CMK (cell line): ENCODE measurements around the gene NRCAM.
A peak's percentile ranks its signal among the peaks of the same experiment; 100 is the strongest.

Experiments
- DNase-seq: peaks from one replicate; pipeline ENCODE4 v3.0.0-alpha.2; 2010; ENCODE audit warnings: low read depth

The NRCAM gene

DNA sequence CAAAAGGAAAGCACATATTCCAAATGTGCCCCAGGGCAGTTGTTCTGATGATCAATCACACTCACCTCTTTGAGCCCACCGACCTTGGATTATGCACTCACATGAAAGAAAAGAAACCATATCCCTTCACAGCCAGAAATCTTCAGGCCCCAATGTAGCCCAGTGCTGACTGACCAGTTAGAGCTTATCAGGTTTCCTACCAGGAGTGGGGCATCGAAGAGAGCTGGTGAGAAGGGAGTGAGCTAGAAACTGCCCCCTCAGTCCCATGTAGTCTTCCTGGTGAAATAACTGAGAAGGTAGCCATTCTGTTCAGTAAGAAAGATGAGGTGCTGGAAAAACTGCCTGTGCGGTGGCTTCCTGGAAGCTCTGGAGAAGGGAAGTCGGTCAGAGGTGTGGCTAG, 32.2 kb downstream of the NRCAM start:
- no peak for DNase-seq

DNA sequence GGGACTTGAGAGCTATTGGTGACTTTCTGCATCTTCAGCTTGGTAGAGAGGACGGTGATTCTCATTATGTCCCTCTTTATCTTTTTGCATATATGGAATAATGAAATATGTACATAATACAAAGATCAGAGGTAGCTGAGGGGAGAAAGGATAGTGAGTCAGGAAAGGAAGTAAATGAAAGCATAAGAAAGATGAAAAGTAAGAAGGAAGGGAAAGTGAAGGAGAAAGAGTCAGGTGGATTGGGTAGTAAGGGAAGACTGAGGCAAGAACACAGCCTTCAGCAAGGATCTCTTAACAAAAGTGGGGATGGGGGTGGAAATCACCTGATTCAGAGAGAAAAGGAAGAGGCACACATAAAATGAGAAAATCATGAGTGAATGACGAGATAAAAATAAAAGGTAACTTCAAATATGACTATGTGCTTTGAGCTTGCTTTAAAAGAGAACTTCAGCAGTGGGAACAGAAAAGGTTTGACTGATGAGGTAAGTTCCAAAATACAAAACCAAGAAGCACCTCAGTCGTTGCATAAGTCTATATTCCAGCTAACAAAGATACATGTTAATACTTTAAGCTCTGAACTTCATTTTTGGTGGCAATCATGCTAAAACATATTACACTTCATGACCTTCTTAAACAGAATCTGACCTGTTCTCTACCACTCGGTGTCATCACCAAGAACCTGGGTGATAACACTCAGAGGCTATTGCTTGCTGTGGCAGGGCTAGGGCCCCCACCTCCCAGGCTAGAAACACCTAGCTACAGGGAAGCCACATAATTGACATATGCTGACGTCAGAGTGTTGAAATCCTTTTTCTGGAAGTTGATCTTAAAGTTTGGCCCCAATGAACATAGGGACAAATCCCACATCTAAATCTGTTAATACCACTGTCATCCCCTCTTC, 32.9 kb downstream of the NRCAM start:
- no peak for DNase-seq

DNA sequence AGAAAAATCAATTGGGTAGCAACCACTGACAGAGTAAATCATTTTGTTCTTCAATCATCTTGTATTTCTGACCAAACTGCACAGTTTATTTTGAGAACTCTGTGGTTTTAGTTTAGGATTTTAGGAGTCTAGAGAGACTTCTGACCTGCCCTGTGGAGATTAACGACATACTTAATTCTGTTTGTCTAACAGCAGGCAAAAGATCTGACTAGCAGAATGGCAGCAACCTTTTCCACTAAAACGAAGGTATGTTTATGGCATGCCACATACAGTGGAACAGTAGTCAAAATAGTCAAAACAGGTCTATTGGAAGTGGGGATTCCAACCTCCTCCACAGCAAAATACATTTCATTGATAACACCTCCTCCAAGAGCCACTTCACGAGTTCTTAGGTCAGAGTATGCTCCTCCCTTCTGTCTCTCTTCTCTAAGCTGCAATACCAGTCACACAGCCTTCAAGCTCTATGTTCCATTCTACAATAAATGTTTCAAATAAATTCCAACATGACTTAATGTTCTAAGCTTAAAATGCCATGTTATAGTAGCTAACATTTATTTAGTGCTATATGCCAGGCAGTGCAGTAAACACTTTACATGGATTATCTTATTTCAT, 34.4 kb downstream of the NRCAM start:
- DNase-seq: no peak

- DNase-seq: no peak
Observed at GRCh38 chr7:108419961-108420908, 36.0 kb downstream of the NRCAM start.

DNA sequence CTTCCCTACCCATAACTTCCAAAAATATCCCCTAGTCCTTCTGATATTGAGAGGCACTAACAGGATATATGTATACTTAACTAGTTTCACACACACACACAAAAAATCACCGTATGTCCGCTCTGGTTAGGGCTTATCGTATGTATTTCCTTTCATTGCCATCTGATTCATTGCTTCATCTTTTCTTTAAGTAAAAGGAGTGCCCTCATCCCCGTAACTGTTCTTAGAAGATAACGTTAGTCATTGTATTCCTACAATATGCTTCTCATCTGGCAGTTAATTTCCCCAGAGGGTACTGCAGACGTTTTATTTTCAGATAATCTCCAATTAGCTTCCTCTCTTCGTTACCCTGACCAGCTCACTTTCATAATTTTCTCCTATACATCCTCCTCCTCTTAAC, 37.3 kb downstream of the NRCAM start:
- DNase-seq: peak; percentile 37

DNA sequence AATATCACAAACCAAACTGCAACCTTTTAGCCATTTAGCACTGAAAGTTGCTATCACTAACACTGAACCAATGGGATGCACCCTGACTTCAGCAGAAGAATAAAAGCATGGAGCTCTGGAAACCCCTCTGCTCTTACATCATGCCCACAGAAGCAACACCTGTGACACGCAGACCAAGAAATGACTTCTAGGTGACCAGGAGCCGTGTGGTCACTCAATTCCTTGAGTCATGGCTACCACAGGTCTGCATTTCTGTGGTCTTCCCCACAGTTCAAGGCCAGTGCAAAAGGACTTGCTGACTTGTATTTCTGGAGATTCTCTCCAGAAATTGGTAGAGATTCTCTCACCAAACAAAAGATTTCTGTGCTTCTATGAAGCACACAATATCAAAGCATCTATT, 38.3 kb downstream of the NRCAM start:
- DNase-seq: no peak

- DNase-seq: no peak
Observed at GRCh38 chr7:108417144-108417543, 39.1 kb downstream of the NRCAM start.

GRCh38 chr7:108415821-108416536, 40.3 kb downstream of the NRCAM start:
- DNase-seq: peak; percentile 7

GRCh38 chr7:108415084-108415483, 41.2 kb downstream of the NRCAM start:
- DNase-seq: no peak

DNA sequence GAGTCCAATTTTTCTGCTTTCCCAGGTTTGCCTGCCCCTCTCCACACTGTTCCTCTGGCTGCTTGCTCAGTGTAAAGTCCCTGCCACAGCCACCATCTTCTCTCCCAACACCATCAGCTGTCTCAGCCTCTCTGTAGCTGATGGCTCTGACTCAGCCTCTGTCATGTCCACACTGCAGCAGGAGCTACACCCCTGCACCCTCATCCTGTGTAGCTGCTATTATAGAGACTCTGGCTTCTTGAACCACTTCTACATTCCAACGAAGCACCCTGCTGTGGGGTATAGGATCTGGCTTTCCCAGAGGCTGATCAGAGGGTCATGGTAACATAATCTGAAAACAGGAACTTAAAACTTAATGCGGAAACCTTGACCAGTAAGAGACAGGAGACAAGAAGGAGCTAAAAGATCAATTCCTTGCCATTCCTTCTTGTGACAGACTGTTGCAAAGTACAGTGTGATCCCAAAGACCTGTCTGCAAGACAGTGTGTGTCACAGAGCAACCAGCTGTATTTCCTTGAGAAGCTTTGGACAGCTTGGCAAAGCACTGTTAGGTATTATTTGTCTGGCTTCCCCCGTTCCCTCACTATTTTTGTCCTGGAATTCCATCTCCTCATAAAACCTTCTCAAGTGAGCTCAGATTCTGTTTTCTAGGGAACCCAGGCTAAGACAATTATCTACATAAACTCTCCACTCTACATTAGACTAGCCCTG, 42.3 kb downstream of the NRCAM start:
- no peak for DNase-seq

GRCh38 chr7:108413337-108413736, 42.9 kb downstream of the NRCAM start:
- no peak for DNase-seq

DNA sequence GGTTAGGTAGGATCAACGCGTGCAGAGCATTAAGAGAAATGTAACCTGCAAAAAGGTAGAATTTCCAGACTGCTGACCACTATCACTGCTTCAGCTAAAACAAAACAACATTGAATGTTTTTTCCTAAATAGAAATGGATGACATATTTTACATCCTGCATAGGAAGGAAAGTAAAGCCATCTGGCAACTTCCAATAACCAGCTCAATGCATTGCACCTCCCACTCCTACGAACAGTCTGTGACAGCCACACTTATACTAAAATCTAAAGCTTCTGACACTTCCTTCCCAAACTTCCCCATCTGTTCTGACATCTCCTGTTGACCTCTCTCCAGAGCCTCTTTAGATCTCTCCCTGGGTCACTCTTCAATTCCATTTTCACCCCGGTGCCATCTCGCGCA, 47.1 kb downstream of the NRCAM start:
- DNase-seq: no peak

- no peak for DNase-seq
Observed at GRCh38 chr7:108408296-108408991, 47.8 kb downstream of the NRCAM start.

GRCh38 chr7:108407676-108408075, 48.6 kb downstream of the NRCAM start:
- DNase-seq: no peak

DNA sequence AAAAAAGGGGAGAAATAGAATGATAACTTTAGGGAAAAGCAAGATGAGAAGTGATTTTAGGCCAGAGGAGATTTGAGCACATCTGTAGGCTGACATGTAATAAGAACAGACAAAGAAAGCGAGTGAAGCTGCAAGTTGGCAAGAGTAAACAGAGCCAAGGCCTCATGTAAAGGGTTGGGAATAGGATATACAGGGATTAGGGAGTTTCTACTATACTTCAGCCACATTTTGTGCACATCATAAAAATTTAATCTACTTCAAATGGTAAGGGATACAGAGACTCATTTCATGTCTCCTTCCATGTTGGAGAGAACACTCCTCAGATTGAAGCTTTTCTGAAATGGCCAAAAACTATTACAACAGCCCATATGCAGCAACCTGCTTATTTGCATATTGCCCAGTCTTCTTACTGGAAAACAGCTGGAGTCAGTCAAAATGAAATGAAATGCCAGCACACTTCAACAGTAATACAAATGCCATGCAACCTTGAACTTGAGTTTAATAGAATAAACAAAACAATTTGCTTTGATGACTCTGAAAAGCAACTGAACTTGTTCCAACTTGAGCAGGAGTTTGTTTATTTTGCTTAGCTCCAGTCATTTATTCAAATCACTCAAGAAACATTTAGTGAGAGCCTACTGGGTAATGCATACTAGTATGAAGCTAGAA, 49.9 kb downstream of the NRCAM start:
- DNase-seq: no peak

DNA sequence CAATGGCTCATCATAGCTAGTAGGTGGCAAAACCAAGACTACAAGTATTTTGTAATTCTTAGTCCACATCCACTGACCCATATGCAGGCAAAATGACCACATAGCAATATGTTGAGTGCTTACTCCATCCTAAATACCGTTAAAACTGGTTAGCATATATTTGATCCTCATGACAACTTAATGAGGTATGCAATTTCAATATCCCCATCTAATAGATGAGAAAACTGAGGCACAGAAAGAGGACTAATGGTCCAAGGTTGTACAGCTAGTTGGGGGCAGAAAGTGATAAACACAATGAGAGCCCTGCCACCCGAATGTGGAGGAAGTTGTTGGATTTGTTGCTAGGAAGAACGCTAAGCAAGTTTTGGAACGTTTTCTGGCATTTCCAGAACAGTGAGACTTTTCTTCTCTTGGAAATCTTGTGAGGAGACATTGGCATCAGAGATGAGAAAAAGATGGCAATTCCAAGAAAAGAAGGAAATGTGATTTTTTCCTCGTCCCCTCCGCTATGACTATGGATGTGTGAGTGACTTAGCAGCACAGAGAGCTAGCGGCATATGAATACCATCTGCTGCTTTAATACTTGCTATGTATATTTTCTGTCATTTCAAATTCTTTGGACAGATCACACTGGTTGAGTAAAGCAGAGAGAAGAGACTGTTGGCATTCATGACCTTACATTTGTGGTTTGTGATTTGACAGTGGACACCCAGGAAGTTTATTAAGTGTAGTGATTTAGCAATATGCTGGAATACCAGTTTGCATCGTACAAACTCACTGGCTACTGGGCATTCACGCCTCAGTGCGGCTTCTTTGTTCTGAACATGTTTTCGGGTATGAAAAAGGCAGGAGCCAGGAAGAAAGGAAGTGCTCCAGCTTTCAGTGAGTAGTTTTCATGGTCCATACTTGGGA, 51.5 kb downstream of the NRCAM start:
- DNase-seq: no peak

DNA sequence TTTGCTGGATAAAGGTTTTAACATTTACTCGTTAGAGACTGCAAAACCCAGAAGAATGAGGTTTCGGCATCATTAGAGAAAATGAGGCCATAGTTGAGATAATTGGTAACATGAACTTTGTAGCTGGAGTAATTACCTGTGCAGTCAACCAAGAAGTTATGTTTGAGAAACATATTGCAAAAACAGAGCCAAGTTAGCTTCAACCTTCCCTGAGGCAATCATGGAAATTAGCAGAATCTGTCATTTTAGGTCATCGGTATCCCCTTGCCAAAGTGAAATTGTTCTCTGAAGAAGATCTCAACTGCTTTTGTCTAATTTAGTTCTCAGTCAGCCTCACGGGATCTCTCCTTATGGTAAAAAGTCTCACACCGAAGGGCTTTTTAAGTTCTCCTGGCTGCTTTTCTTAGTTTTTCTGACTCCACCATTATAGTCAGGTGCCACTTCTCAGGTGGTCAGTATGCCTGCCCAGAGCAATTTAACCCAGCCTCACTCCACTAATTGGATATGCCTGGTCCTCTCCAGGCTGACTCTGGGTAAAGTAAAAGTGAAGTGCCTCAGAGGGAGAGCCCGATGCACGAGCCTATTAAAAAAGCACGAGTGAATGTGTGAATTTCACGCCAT, 52.5 kb downstream of the NRCAM start:
- no peak for DNase-seq

DNA sequence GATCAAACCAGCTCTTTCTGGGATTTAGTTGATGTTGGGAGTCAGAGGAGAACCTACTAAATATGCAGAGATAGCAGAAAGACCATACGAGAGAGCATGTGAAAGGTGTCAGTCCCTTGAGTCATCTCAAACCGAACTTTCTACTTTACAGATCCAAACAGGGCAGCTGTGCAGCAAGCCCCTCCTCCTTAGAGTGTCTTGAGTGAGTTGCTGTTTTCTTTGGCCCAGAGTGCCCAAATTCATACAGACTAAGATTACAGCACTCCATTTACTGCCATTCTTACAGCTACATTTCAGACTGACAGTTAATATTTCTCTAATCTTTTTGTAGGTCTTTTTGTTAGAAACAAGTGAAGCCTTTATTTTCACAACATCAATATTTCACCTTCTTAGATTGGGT, 53.4 kb downstream of the NRCAM start:
- no peak for DNase-seq
